Measurements from ENCODE around the gene LRCH2.
"Not testable (repeated sequence)": the region's sequence is repeated elsewhere in the genome, so short reads cannot be mapped to it uniquely, and the experiment has no call there.

The LRCH2 gene

DNA sequence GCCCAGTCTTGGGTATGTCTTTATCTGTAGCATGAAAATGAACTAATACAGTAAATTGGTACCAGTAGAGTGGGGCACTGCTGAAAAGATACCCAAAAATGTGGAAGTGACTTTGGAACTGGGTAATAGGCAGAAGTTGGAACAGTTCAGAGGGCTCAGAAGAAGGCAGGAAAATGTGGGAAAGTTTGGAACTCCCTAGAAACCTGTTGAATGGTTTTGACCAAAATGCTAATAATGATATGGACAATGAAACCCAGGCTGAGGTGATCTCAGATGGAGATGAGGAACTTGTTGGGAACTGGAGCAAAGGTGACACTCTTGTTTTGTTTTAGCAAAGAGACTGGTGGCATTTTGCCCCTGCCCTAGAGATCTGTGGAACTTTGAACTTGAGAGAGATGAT lies 24.3 kb downstream of the LRCH2 start:
- DNase-seq, result not testable (repeated sequence)

DNA sequence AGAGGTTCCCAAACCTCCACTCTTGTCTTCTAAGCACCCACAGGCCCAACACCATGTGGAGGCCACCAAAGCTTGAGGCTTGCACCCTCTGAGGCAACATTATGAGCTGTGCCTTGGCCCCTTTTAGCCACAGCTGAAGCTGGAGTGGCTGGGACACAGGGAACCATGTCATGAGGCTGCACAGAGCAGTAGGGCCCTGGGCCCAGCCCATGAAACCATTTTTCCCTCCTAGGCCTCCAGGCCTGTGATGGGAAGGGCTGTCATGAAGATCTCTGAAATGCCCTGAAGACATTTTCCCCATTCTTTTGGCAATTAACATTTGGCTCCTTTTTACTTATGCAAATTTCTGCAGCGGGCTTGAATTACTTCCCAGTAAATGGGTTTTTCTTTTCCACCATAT lies 29.9 kb downstream of the LRCH2 start:
- DNase-seq, result no peak

- DNase-seq, result no peak
Observed at GRCh38 chrX:115192244-115192700, 41.6 kb downstream of the LRCH2 start.

- DNase-seq, result no peak
Observed at GRCh38 chrX:115191490-115192243, 42.2 kb downstream of the LRCH2 start.

GRCh38 chrX:115190636-115191489 lies 43.0 kb downstream of the LRCH2 start:
- DNase-seq, result no peak

- DNase-seq, result no peak
Observed at GRCh38 chrX:115189646-115190635, 44.0 kb downstream of the LRCH2 start.

GRCh38 chrX:115189110-115189509 lies 44.8 kb downstream of the LRCH2 start, which contains the start of gene RBMXL3:
Gene RBMXL3 (plus strand): TSS chrX:115189410. CDS start chrX:115189442, 32 bp downstream.
- DNase-seq, result no peak

- no peak for DNase-seq
Observed at GRCh38 chrX:115183980-115184379, 49.9 kb downstream of the LRCH2 start.

- DNase-seq, result no peak
Observed at GRCh38 chrX:115178473-115178872, 55.4 kb downstream of the LRCH2 start.

DNA sequence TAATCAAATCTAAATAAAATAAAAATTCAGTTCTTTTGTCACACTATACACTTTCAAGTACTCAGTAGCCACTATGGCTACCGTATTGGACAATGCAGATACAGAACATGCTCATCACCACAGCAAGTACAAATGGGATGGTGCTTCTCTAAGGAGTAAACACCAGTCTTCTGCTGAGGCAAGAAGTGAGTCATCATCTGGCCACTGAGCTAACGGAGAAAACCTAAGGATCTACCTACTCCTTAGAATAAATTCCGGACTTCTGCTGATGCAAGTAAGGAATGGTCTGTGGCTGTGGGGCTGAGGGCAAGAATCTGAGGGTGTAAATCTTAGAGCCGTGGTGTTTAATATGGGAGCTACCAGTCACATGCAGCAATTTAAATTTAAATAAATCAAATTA lies 56.0 kb downstream of the LRCH2 start:
- DNase-seq, result no peak

DNA sequence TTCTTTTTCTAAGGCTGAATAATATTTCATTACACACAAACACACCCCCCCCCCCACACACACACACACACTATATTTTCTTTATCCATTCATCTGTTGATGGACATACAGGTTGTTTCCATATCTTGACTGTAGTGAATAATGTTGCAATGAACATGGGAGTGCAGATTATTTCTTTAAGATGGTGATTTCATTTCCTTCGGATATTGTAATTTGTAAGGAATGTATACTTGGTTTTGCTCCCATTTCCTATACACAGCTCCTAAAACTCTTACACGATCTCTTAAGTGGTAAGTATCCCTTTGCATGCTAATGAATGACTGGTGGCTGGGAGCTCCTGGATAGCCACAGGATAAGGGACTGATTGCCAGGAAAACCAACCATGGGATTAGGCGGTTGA lies 59.3 kb downstream of the LRCH2 start:
- DNase-seq, result no peak

GRCh38 chrX:115173181-115173580 lies 60.7 kb downstream of the LRCH2 start:
- no peak for DNase-seq

DNA sequence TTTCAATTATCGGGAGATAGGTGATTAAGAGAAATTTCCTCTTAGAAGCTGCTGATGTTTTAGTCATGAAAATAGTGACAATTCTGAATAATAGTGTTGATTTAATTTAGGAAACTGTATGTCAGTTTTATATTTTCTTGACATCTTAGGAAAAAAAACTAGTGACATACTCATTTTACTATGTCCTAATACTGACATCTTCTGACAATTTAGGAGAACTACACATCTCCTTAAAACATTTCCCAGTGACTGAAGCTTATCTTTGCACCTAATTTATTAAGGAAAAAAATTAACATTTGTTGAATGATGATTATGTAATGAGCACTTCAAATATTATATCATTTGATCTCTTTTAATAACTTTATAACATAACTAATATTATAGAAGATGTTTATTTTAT lies 86.7 kb downstream of the LRCH2 start:
- no peak for DNase-seq

GRCh38 chrX:115142057-115142456 lies 91.8 kb downstream of the LRCH2 start:
- DNase-seq, result no peak

DNA sequence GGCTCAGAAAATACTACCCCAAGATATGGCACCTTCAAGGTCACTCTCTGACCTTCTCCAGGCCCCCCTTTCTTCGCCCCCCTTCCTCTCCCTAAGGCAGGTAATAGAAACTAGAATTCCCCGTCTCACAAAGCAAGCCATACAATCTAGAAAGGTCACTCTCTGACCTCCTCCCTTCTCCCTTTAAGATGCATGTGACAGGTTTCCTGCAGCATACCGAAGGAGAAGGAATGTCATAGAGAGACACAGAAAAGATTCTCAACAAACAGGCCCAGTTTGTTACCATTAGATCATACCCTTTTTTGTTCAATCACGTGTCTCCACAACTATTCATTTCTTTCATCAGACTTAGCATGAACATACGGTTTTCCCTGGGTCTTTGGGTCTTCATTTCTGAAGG lies 95.9 kb downstream of the LRCH2 start:
- no peak for DNase-seq

GRCh38 chrX:115134382-115134781 lies 99.5 kb downstream of the LRCH2 start:
- no peak for DNase-seq

DNA sequence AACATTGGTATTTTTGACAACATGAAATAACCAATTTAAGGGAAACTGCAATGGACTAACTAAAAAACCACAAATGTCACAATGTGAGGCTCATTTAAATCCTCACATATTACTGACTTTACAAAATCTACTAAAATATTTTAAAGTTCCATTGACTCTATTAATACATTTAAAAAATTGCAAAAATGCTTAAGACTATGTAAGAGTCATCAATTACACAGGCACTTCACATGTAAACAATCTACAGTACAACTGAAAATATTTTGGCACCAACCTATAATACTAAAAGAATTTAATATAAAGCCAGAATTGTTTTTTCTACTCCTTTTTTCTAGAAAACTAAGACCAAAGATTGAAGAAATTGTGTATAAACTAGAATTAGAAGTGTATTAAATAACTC lies 121.5 kb downstream of the LRCH2 start:
- DNase-seq, result no peak

GRCh38 chrX:115098897-115099296 lies 135.0 kb downstream of the LRCH2 start:
- DNase-seq, result no peak

DNA sequence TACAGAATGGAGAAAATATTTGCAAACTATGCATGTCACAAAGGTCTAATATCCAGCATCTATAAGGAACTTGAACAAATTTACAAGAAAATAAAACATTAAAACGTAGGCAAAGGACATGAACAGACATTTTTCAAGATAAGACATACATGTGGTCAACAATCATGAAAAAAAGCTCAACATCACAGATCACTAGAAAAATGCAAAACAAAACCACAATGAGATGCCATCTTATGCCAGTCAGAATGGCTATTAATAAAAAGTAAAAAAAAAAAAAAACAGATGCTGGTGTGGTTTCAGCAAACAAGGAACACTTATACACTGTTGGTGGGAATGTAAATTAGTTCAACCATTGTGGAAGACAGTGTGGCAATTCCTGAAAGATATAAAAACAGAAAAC lies 140.7 kb downstream of the LRCH2 start:
- DNase-seq, result no peak

- DNase-seq, result no peak
Observed at GRCh38 chrX:115089419-115089818, 144.5 kb downstream of the LRCH2 start.

GRCh38 chrX:115068896-115069295 lies 165.0 kb downstream of the LRCH2 start:
- no peak for DNase-seq

DNA sequence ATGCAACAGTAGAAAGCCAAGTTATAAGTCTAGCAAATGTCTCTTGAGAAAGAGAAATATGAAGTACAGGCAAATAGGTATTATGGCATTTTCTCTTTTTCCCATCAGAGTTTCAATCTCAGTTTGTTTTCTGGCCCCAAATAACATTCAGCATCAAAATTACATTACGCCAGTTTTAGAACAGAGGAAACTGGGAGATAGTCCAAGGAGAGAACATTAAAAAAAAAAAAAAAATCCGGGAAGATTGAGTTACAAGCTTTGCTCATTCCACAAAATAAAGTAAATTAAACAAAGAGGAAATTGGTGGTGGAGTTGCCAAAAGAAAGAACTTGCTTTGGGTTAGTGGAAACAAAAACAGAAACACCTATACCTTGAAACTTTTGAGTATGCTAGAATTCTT lies 166.1 kb downstream of the LRCH2 start:
- no peak for DNase-seq

DNA sequence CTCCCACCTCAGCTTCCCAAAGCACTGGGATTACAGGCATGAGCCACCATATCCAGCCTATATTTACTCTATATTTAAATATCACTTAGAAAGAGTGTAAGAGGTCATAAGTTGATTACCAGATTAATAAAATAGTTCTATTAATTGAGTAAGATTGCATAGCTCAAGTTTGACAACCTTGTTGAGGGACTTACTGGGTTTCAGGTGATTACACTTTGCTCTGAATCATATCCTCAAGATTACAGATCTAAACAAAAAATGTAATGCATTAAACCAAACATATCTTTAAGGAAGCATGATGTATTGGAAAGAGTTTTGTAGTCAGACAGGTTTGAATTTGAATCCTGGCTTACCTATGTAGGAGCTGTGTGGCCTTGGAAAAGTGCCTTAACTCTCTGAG lies 168.6 kb downstream of the LRCH2 start:
- no peak for DNase-seq

All from DMS79 (cell line).